Measurements from ENCODE around the gene DDX27. TPM values are rescaled to one million over a fixed set of nuclear protein-coding genes. Genes with fewer than 3 reads are reported as not detected.

DDX27 gene
- total RNA-seq, 1 donor from 2014 or later: 30.5 TPM

Other genes with a start within 250 kb of the DDX27 start
- gene CSE1L, start 173.1 kb upstream of the DDX27 start, total RNA-seq: 48.6 and 49.0 TPM in 2 replicates
- gene STAU1, start 31.1 kb upstream of the DDX27 start, total RNA-seq: 83.1 and 85.4 TPM in 2 replicates
- gene ZNFX1, start 58.6 kb downstream of the DDX27 start, total RNA-seq: 48.1 and 51.6 TPM in 2 replicates

Data from osteocyte (in vitro differentiated cells).